Smooth muscle cell (in vitro differentiated cells): ENCODE results near the gene CYFIP1. TPM values are rescaled to one million over a fixed set of nuclear protein-coding genes. Genes with fewer than 3 reads are reported as not detected.

Experiments
- DNase-seq: peaks from one replicate; lab custom pipeline; 2025; ENCODE audit not compliant: unreplicated experiment; lab: John Stamatoyannopoulos, UW
- H2AFZ ChIP-seq: fragments of 200-600 bp; sonication (generic); 2 replicates; pipeline ENCODE4 v1.6.0; 2016; ENCODE audit warnings: antibody characterized with exemption, low read depth, mild to moderate bottlenecking
- H3F3A ChIP-seq: fragments of 200-600 bp; sonication (generic); 2 replicates; pipeline ENCODE4 v1.6.0; 2017; ENCODE audit warnings: antibody characterized with exemption, low read depth
- H3K27ac ChIP-seq: fragments of 200-600 bp; sonication (generic); 2 replicates; pipeline ENCODE4 v1.5.1; 2016; ENCODE audit warnings: low read depth, mild to moderate bottlenecking
- H3K27me3 ChIP-seq: fragments of 200-600 bp; sonication (generic); 2 replicates; pipeline ENCODE4 v1.6.1; 2016; ENCODE audit warnings: low read depth, mild to moderate bottlenecking
- H3K36me3 ChIP-seq: fragments of 200-600 bp; sonication (generic); 2 replicates; pipeline ENCODE4 v1.5.1; 2016; ENCODE audit warnings: low read depth
- H3K4me1 ChIP-seq: fragments of 200-600 bp; sonication (generic); 2 replicates; pipeline ENCODE4 v1.5.1; 2016; ENCODE audit warnings: low read depth
- H3K4me2 ChIP-seq: fragments of 200-600 bp; sonication (generic); 2 replicates; pipeline ENCODE4 v1.6.0; 2016; ENCODE audit warnings: mild to moderate bottlenecking
- H3K4me3 ChIP-seq: fragments of 200-600 bp; sonication (generic); 2 replicates; pipeline ENCODE4 v1.5.1; 2016; ENCODE audit warnings: mild to moderate bottlenecking
- H3K79me2 ChIP-seq: fragments of 200-600 bp; sonication (generic); 2 replicates; pipeline ENCODE4 v1.6.0; 2016; ENCODE audit warnings: low read depth, mild to moderate bottlenecking
- H3K9ac ChIP-seq: fragments of 200-600 bp; sonication (generic); 2 replicates; pipeline ENCODE4 v1.6.0; 2016; ENCODE audit warnings: low read depth
- H3K9me3 ChIP-seq: fragments of 200-600 bp; sonication (generic); replicated peaks from 2 replicates; pipeline ENCODE4 v1.5.1; 2016; ENCODE audit warnings: low read depth
- H4K20me1 ChIP-seq: fragments of 200-600 bp; sonication (generic); 2 replicates; pipeline ENCODE4 v1.6.0; 2016; ENCODE audit warnings: low read depth
- WGBS: methylation state at CpG from one replicate; pipeline ENCODE4 v1.1.7; 2016; ENCODE audit warnings: low lambda C conversion rate; 5-methylcytosine and 5-hydroxymethylcytosine counted together
- polyA plus RNA-seq: library from polyadenylated mRNA; unstranded; fragments of >200 nt; fragmentation: Nextera tagmentation; extraction: Ambion mirVana; gene quantifications from 2 replicates; pipeline ENCODE4 v1.2.1, GENCODE V29; 2016
- total RNA-seq: library from RNA; depleted of rRNA; stranded (reverse); fragments of >200 nt; gene quantifications from 2 replicates; pipeline ENCODE4 v1.2.3, GENCODE V29; 2014
- TF ChIP-seq, protein P1 (sequence below): fragments of 200-600 bp; sonication (generic); IDR thresholded peaks from 2 replicates; pipeline ENCODE4 v1.5.1; 2017; ENCODE audit warnings: borderline replicate concordance, mild to moderate bottlenecking, antibody characterized with exemption; ENCODE audit not compliant: insufficient read depth, poor library complexity, severe bottlenecking

Gene CYFIP1
- total and polyA plus RNA-seq, 2 experiments from 2014 or later: 65.2 to 67.6 TPM

DNA sequence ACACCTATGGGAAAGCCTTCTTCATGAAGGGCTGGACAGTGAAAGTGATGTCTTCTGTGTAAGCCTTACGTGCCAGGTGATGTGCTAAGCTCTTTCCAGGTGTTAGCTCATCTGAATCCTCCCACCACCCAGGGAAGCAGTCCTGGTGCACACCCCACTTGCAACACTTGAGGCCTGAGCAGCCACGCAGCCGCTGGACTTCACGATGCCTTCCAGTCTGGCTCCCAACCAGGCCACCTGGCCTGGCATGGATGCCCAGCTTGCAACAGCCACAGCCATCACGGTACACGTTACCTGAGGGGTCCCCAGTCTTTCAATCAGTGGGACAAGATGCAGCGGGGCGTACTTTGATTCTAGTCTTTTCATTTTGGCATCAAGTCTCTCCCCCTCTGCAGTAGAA is 105.9 kb downstream of the CYFIP1 start:
- Histone ChIP-seq H3K9ac (no peak overlapping the region), H3K4me2 (no peak overlapping the region), H3K4me3 (no peak overlapping the region), H3K9me3 (no peaks in the 10 kb centered on the region), H3K4me1 (no peaks in the 10 kb centered on the region), H3K27ac (no peak overlapping the region), H4K20me1 (peaks cover 31% of the 10 kb centered on the region), H3K27me3 (no peaks in the 10 kb centered on the region), H3K36me3 (peaks cover 7% of the 10 kb centered on the region), H3F3A (peaks cover 7% of the 10 kb centered on the region), H2AFZ (no peak overlapping the region), H3K79me2 (no peaks in the 10 kb centered on the region)
- TF ChIP-seq, protein P1, sequence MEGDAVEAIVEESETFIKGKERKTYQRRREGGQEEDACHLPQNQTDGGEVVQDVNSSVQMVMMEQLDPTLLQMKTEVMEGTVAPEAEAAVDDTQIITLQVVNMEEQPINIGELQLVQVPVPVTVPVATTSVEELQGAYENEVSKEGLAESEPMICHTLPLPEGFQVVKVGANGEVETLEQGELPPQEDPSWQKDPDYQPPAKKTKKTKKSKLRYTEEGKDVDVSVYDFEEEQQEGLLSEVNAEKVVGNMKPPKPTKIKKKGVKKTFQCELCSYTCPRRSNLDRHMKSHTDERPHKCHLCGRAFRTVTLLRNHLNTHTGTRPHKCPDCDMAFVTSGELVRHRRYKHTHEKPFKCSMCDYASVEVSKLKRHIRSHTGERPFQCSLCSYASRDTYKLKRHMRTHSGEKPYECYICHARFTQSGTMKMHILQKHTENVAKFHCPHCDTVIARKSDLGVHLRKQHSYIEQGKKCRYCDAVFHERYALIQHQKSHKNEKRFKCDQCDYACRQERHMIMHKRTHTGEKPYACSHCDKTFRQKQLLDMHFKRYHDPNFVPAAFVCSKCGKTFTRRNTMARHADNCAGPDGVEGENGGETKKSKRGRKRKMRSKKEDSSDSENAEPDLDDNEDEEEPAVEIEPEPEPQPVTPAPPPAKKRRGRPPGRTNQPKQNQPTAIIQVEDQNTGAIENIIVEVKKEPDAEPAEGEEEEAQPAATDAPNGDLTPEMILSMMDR: no peak
- DNase-seq: no peak
- WGBS: 96% methylated on average over 8 of the region's 8 CpGs

DNA sequence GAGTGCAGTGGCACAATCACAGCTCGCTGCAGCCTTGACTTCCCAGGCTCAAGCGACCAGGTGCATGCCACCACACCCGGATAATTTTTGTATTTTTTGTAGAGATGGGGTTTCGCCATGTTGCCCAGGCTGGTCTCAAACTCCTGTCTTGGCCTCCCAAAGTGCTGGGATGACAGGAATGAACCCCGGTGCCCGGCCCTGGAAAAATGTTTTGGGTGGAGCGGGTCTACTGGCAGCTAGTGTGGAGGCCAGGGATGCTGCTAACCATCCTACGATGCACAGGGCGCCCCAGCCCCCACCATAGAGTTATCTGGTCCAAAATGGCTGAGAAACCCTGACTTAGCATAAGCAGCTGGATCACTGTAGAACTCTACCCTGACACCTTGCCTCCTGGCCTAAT is 106.3 kb downstream of the CYFIP1 start:
- WGBS: 97% methylated on average over 9 of the region's 9 CpGs
- Histone ChIP-seq H3K4me3 (no peak overlapping the region), H2AFZ (no peak overlapping the region), H3K79me2 (no peaks in the 10 kb centered on the region), H3K9me3 (no peaks in the 10 kb centered on the region), H3K27ac (peak overlapping the region; percentile 44), H4K20me1 (peaks cover 31% of the 10 kb centered on the region), H3K36me3 (peaks cover 7% of the 10 kb centered on the region), H3K4me2 (no peak overlapping the region), H3K27me3 (no peaks in the 10 kb centered on the region), H3F3A (peaks cover 9% of the 10 kb centered on the region), H3K4me1 (no peaks in the 10 kb centered on the region), H3K9ac (no peak overlapping the region)
- TF ChIP-seq, protein P1: no peak
- DNase-seq: no peak

DNA sequence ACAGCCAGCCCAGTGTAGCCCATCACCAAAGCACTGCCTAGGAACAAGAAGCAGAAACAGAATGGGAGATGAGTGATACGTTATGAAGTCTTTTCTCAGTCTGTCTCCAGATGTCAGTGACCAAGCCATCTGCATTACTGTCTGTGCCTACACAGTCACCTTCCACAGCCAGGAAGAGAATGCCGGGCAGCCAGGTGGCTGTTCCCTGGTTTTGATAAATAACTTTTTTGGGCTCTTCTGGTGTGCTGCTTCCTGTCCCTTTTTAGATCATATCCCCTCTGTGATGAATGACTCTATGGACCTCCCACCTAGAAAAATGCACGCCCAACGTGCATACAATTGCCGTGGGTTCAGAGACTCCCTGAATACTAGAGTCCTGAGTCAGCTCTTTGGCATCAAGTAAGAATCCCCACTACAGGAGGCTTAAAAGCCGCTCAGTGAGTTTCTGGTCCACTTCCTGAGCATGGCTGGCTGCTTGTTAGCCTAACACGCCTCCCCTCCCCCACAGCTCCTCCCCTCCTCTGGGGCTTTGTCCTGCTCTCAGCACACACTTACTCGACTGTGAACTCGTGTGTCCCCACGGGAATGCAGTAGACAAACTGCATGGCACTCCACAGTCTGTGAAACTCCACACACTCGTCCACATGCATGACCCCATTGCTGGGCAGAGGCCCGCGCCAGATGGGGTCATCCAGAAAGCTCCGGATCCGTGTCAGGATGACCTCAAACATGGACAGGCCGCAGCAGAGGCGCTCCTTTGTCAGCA is 107.0 kb downstream of the CYFIP1 start:
- 50% methylated on average over 17 of the region's 17 CpGs for WGBS
- TF ChIP-seq, protein P1: no peak
- H3K36me3 ChIP-seq: peaks cover 10% of the 10 kb centered on the region

More for the DNA sequence above, 107.0 kb downstream of the CYFIP1 start:
- no peaks in the 10 kb centered on the region for H3K9me3 ChIP-seq
- H3K27me3 ChIP-seq: no peaks in the 10 kb centered on the region
- DNase-seq: no peak
- no peak overlapping the region for H2AFZ ChIP-seq
- no peak overlapping the region for H3K9ac ChIP-seq
- no peak overlapping the region for H3K4me2 ChIP-seq
- no peaks in the 10 kb centered on the region for H3K4me1 ChIP-seq
- H3K27ac ChIP-seq: peak overlapping the region; percentile 44
- peaks cover 11% of the 10 kb centered on the region for H3F3A ChIP-seq
- H3K4me3 ChIP-seq: no peak overlapping the region
- no peaks in the 10 kb centered on the region for H3K79me2 ChIP-seq
- H4K20me1 ChIP-seq: peaks cover 25% of the 10 kb centered on the region
